Muscle layer of colon (tissue), 2 donors: ENCODE measurements around the gene PREX1.

Experiments
- H3K27ac ChIP-seq: one replicate; pipeline ENCODE4 v1.7.0; 2013; ENCODE audit warnings: low read depth, mild to moderate bottlenecking, low read length, moderate library complexity
- H3K27me3 ChIP-seq, 2 donors: one replicate each; pipeline ENCODE4 v1.7.0; 2013; ENCODE audit warnings: low read length in 2 of 2, mild to moderate bottlenecking in 2 of 2; ENCODE audit not compliant: insufficient read depth in 2 of 2, control insufficient read depth in 1 of 2
- H3K36me3 ChIP-seq: one replicate; pipeline ENCODE4 v1.7.0; 2013; ENCODE audit warnings: mild to moderate bottlenecking, low read length; ENCODE audit not compliant: insufficient read depth
- H3K4me1 ChIP-seq: one replicate; pipeline ENCODE4 v1.7.0; 2013; ENCODE audit warnings: mild to moderate bottlenecking, low read length; ENCODE audit not compliant: insufficient read depth
- H3K4me3 ChIP-seq, 2 donors: one replicate each; pipeline ENCODE4 v1.7.0; 2013; ENCODE audit warnings: low read length in 2 of 2, low read depth in 1 of 2, mild to moderate bottlenecking in 1 of 2, moderate library complexity in 1 of 2
- H3K9ac ChIP-seq: one replicate; pipeline ENCODE4 v1.7.0; 2013; ENCODE audit warnings: low read length
- H3K9me3 ChIP-seq: one replicate; pipeline ENCODE4 v1.7.0; 2013; ENCODE audit warnings: mild to moderate bottlenecking, low read length
- donor health status: abdominal sarcoma.
- donor health status: Adenocarcinoma of cecum.

Gene PREX1

DNA sequence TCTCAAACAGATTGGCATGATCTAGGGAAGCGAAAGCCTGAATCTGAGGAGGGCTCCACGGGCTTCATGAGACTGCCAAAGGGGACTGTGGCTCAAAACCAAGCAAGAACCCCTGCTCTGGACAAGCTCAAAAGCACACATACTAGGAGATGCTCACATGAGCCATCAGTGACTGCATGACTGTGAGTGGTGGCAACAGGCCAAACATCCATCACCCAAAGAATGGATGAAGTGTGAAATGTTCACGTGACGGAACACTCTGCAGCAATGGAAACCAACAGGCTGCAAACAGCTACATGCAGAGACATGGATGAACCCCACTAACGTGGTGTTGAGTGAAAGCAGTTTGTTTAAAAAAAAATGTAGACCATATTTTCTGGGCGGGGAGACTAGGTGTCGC, 136.3 kb downstream of the PREX1 start:
- no peak overlapping the region for H3K9ac ChIP-seq

DNA sequence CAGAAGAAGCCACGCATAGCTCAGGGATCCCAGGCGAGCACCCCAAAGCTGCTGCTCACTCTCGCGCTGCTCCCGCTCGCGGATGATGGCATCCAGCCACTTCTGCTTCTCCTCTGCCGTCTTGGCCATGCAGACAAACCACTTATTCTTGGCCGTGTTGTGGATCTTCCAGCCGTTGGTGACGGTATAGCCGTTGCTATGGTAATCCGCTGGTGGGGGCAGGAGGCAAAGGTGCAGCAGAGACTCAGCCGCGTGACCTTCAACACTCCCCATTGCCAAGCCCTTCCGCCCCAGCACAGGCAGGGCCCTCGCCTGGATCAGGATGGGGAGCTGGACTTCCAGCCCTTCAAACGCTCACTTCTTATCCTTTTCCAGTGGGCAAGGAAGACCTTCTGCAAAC, 136.9 kb downstream of the PREX1 start:
- no peaks in the 10 kb centered on the region for H3K36me3 ChIP-seq
- H3K4me1 ChIP-seq, result peaks cover 10% of the 10 kb centered on the region
- H3K27me3 ChIP-seq, result no peaks in the 10 kb centered on the region
- no peaks in the 10 kb centered on the region for H3K9me3 ChIP-seq
- H3K9ac ChIP-seq, result no peak overlapping the region
- no peak overlapping the region for H3K27ac ChIP-seq
- no peak overlapping the region for H3K4me3 ChIP-seq

More for the DNA sequence above, 136.3 kb downstream of the PREX1 start:
- no peaks in the 10 kb centered on the region for H3K27me3 ChIP-seq
- H3K27ac ChIP-seq, result no peak overlapping the region
- H3K9me3 ChIP-seq, result no peaks in the 10 kb centered on the region
- peaks cover 4% of the 10 kb centered on the region for H3K4me1 ChIP-seq
- H3K36me3 ChIP-seq, result no peaks in the 10 kb centered on the region
- H3K4me3 ChIP-seq, result no peak overlapping the region

DNA sequence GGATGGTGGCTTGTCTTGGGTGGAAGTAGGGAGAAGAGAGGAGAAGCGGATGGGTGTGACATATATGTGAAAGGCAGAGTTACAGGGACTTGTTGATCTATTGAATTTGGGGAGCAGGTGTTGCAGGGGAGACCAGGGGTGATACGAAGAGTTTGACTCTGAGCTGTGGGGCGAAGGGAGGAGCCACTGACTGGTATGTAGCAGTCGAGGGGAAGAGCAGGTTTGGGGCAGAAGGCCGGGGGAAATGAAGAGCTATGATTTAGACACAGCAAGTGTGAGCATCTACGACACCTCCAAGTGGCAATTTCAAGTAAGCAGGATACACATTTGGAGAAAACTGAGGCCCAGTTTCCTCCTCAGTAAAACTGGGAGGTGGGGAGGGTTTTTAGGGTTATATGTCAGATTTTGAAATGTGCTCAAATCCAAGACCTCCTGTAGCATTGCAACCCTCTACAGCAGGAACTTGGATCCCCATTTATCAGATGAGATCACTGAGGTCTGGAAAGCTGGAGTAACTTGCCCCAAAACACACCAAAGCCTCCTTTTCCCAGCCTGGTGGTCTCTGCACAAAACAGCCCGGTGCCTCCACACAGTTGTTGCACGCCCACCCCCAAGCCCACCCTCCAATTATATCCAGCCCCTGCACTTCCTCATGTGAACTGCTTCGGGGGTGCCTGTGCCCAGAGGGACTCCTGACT, 137.8 kb downstream of the PREX1 start:
- H3K4me3 ChIP-seq, result no peak overlapping the region
- H3K9me3 ChIP-seq, result no peaks in the 10 kb centered on the region
- no peaks in the 10 kb centered on the region for H3K27me3 ChIP-seq
- no peak overlapping the region for H3K9ac ChIP-seq
- no peak overlapping the region for H3K27ac ChIP-seq
- no peaks in the 10 kb centered on the region for H3K36me3 ChIP-seq
- H3K4me1 ChIP-seq, result peaks cover 14% of the 10 kb centered on the region

DNA sequence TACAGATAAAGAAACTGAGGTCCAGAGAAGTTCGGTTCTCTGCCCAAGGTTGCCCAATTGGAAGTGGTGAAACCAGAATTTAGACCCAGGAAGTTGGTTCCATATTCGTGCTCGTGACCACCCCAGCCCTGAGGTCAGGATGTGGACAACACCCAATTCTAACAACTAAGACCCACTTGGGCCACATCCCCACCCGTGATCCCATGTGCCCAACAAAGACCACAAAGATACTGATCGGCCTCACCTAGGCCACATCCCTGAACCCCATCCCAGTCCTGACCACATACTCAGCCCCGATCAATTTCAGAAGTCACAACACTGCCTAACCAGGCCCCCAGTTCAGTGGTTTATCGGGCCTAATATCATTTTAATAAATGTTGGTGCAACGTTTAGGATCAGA, 138.4 kb downstream of the PREX1 start:
- Histone ChIP-seq H3K36me3 (no peaks in the 10 kb centered on the region), H3K9ac (no peak overlapping the region), H3K27ac (no peak overlapping the region), H3K4me3 (no peak overlapping the region), H3K9me3 (no peaks in the 10 kb centered on the region), H3K27me3 (no peaks in the 10 kb centered on the region), H3K4me1 (peaks cover 14% of the 10 kb centered on the region)

DNA sequence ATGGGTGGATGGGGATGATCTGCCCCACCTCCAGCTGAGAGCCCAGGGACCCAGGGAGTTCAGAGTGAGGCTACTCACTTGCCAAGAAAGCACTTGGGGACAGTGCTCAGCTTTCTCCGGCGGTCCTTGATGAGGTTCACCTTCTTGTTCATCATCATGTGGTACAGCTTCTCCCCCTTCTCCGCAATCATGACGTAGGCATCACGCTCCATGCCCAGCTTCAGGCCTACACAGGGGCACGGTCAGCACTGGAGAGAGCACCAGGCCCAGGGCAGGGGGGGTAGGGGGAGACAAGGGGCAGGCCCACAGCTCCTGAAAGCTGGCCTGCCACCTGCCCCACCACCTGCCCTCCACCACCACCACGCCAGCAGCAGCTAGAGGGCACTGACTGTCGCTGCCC, 139.2 kb downstream of the PREX1 start:
- H3K9me3 ChIP-seq, result no peaks in the 10 kb centered on the region
- peaks cover 14% of the 10 kb centered on the region for H3K4me1 ChIP-seq
- H3K9ac ChIP-seq, result no peak overlapping the region
- no peaks in the 10 kb centered on the region for H3K36me3 ChIP-seq
- H3K27me3 ChIP-seq, result no peaks in the 10 kb centered on the region
- no peak overlapping the region for H3K27ac ChIP-seq
- no peak overlapping the region for H3K4me3 ChIP-seq

DNA sequence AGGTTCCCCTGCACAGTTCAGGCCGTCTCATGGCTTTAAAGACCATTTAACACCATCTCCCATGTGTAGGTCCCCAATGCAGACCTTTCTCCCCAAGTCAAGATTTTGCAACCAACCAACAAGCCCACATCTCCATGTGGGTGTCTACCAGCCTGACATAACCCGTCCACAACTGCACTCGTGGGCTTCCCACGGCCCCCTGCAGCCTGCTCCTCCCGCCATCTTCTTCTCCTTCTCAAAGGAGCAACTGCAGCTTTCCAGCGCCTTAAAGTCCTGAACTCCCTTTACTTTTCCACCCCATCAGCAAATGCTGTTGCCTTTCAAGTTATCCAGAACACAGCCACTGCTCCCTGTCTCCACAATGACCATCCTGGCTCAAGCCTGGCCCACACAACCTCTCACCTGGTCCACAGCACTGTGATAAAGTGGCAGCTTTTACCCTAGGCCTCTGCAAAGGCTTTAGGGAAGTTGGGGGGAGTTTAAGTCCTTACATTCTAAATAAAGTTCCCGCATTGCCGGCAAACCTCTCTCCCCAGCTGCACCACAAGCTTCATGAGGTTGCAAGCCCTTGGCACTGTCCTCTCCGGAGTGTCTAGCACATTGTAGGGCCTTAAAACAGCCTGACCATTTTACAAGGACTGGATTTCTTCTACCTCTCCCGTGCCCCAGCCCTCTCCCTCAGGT, 140.5 kb downstream of the PREX1 start:
- Histone ChIP-seq H3K9ac (no peak overlapping the region), H3K9me3 (no peaks in the 10 kb centered on the region), H3K36me3 (no peaks in the 10 kb centered on the region), H3K27ac (no peak overlapping the region), H3K4me1 (peaks cover 25% of the 10 kb centered on the region), H3K27me3 (no peaks in the 10 kb centered on the region), H3K4me3 (no peak overlapping the region)

DNA sequence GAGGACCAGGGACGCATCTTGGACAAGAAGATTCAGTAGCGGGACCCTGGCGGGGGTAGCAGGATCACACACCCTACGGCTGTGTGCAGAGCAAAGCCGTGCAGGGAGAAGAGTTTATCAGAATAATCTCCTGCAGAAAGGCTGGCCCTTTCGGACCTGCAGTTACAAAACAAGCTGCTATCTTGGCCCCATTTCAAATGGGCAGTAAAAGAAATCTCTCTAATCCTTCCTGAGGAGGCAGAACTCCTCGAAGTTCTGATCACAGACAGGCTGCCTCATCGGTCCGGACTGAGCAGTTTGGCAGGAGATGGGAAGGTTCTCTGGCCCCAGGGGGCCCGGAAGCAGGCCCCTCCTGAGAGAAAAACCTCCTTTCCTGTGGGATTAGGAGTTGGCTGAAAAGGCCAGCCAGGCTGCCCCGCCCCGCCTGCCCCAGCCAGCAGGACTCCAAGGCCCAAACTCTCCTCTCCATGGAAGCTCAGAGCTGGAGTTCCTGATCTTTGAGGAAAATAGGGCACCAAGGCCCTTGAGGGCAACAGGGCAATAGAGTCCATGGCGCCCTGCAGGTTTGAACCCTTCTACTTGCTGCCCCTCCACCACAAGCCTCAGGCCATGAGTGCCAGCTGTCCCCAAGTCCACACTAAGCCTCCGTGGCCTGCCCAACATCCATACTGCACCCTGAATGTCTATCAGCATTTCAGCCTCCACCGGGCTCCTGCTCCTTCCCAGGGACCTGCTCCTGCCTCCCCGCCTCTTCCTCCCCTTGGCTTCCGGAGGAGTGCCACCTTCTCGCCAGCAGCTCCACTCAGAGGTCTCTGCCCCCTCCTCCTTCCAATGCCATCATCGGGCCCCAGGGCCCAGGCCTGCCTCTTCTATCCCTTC, 141.3 kb downstream of the PREX1 start:
- H3K9ac ChIP-seq, result no peak overlapping the region

DNA sequence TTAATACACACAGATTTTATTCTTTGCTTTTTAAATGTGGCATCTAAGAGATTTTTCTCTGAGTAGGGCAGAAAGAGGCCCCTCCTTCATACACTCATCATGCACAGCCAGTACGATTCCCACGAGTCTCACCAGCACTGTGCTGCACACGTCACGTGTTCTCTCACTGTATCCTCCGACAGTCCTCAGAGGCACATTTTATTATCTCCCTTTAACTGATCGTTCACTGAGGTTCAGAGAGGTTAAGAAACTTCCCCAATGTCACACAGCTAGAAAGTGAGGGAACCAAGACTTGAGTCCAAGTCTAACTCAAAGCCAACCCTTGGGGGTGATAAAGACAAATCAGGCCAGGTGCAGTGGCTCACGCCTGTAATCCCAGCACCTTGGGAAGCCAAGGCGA, 142.5 kb downstream of the PREX1 start:
- Histone ChIP-seq H3K36me3 (no peaks in the 10 kb centered on the region), H3K27ac (no peak overlapping the region)

More for the DNA sequence above, 141.3 kb downstream of the PREX1 start:
- no peaks in the 10 kb centered on the region for H3K9me3 ChIP-seq
- H3K27me3 ChIP-seq, result no peaks in the 10 kb centered on the region
- H3K27ac ChIP-seq, result no peak overlapping the region
- H3K36me3 ChIP-seq, result no peaks in the 10 kb centered on the region
- H3K4me1 ChIP-seq, result peaks cover 29% of the 10 kb centered on the region
- H3K4me3 ChIP-seq, result no peak overlapping the region

DNA sequence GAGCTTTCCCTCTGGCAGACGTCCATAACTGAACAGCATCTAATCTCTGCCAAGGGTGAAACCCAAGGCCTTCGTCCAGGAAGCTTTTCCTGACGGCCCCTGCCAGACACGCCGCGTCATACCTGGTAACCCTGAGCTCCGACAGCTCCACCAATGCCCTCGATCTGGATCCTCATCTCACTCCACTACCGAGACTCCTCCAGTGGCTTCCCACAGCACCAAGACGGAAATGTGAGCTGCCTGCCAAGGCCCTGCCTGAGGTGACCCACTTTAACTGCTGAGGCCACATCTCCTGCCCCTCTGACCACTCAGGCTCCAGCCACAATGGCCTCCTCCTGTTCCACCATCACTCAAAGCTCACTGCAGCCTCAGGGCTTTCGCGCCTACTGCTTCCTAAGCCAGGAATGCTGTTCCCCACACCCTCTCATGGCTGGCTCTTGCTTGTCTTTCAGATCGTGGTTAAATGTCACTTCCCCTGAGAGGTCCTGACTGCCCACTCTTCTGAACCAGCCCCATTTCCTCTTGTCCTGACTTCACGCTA, 143.2 kb downstream of the PREX1 start:
- Histone ChIP-seq H3K27ac (no peak overlapping the region), H3K36me3 (no peaks in the 10 kb centered on the region)

More for the DNA sequence above, 142.5 kb downstream of the PREX1 start:
- Histone ChIP-seq H3K27me3 (no peaks in the 10 kb centered on the region), H3K9me3 (no peaks in the 10 kb centered on the region), H3K9ac (no peak overlapping the region), H3K4me3 (no peak overlapping the region), H3K4me1 (peaks cover 29% of the 10 kb centered on the region)

DNA sequence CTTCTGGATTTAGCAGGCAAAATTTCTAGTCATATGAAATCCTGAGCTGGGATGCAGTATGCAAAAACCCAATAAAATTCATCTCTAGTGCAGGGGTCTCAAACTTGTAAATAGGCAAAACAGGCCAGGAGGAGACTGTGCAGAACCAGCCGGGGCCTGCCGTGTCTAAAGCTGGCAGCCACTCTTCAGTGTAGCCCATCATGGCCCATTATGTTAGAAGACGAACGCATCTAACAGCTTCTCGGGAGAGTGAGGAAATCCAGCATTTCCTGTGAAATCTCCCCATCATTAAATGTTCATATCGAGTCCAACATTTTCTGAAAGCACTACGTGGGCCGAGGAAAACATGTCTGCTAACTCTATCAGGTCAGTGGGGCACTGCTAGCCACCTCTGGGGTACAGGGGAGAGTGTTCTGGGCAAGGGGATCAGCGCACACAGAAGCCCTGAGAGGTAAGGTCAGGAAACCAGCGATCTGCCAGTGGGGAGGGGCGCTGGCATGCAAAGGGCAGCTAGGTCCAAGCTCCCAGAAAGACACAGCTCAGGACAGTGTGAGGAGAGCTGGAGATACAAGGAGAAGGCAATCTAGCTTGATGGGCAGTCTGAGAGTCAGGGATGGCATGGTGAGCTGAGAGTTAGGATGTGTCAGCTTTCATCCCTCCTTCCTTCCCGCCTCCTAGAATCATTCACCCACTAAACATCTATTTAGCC, 144.2 kb downstream of the PREX1 start:
- Histone ChIP-seq H3K9me3 (no peaks in the 10 kb centered on the region), H3K27me3 (no peaks in the 10 kb centered on the region), H3K4me1 (peaks cover 29% of the 10 kb centered on the region), H3K36me3 (no peaks in the 10 kb centered on the region), H3K9ac (no peak overlapping the region), H3K27ac (no peak overlapping the region), H3K4me3 (no peak overlapping the region)

More for the DNA sequence above, 143.2 kb downstream of the PREX1 start:
- Histone ChIP-seq H3K4me3 (no peak overlapping the region), H3K4me1 (peaks cover 29% of the 10 kb centered on the region), H3K27me3 (no peaks in the 10 kb centered on the region), H3K9ac (no peak overlapping the region), H3K9me3 (no peaks in the 10 kb centered on the region)
